K562 (cell line): Measurements from ENCODE around the gene APP. TPM values are rescaled to one million over a fixed set of nuclear protein-coding genes. Genes with fewer than 3 reads are reported as not detected.

Source experiments
- ATAC-seq: fragments of 200-7000 bp; cut with Tn5 transposase; 3 replicates; pipeline ENCODE4 v1.9.1; 2020; ENCODE audit warnings: moderate library complexity
- BruUV-seq: library from RNA; stranded (reverse); fragments of 400-500 nt; replicated peaks from 2 replicates; lab custom pipeline; 2021; lab: Mats Ljungman, UMichigan
- CTCF ChIA-PET: fragments of 300-600 bp; formaldehyde crosslinking; extraction: SDS; loops from one replicate; lab custom pipeline; 2021; ENCODE audit warnings: low intra/inter-chr PET ratio; lab: Yijun Ruan, JAX
- POLR2A ChIA-PET: fragments of 300-600, 350-650 bp; sonication (Branson Sonifier 250); formaldehyde crosslinking; extraction: SDS; loops from one replicate; lab custom pipeline; 2021; ENCODE audit warnings: antibody characterized with exemption, inconsistent platforms; lab: Yijun Ruan, JAX
- DNase-seq, 4 experiments: peaks; one replicate each; pipeline versions ENCODE4 v3.0.0 to v3.0.0-alpha.2; 2011 to 2018; ENCODE audit warnings: low spot score in 3 of 4, mixed read lengths in 3 of 4; ENCODE audit errors: extremely low read depth in 1 of 4
- FAIRE-seq: peaks from 2 replicates; lab custom pipeline; 2011; peaks lifted over from hg19 to GRCh38; lab: Jason Lieb, UNC
- H2AFZ ChIP-seq: 2 replicates; pipeline ENCODE4 v1.6.0; 2011; ENCODE audit warnings: low read depth, low read length, control low read depth, inconsistent platforms
- H3K27ac ChIP-seq: fragments of 200-600 bp; 3 replicates; pipeline ENCODE4 v1.8.0; 2011; ENCODE audit warnings: low read depth, mild to moderate bottlenecking, control low read depth, inconsistent platforms, low read length, moderate library complexity, mixed read lengths; ENCODE audit errors: extremely low read depth
- H3K27me3 ChIP-seq, 2 experiments: fragments of 300-600 bp in 1 of 2; 2 replicates in 1 of 2; 3 replicates in 1 of 2; pipeline versions ENCODE4 v1.6.0 to v1.8.0; 2011; ENCODE audit warnings: inconsistent platforms in 2 of 2, low read length in 2 of 2, mild to moderate bottlenecking in 1 of 2, mixed read lengths in 1 of 2, moderate library complexity in 1 of 2; ENCODE audit not compliant: control insufficient read depth in 2 of 2, insufficient read depth in 2 of 2
- H3K36me3 ChIP-seq: fragments of 300-600 bp; 3 replicates; pipeline ENCODE4 v1.8.0; 2011; ENCODE audit warnings: mild to moderate bottlenecking, low read length, inconsistent platforms; ENCODE audit not compliant: control insufficient read depth, insufficient read depth
- H3K4me1 ChIP-seq, 2 experiments: fragments of 200-600 bp in 1 of 2; replicated peaks in 1 of 2; 2 replicates in 1 of 2; 3 replicates in 1 of 2; pipeline versions ENCODE4 v1.5.1 to v1.8.0; 2011; ENCODE audit warnings: inconsistent platforms in 2 of 2, low read length in 2 of 2, mild to moderate bottlenecking in 1 of 2, mixed read lengths in 1 of 2, moderate library complexity in 1 of 2; ENCODE audit not compliant: control insufficient read depth in 2 of 2, insufficient read depth in 2 of 2
- H3K4me2 ChIP-seq: 2 replicates; pipeline ENCODE4 v1.6.1; 2011; ENCODE audit warnings: low read length, control low read depth, inconsistent platforms, mixed read lengths; ENCODE audit not compliant: insufficient read depth
- H3K4me3 ChIP-seq: fragments of 200-600 bp; sonication (generic), shearing (Covaris generic); 2 replicates; pipeline ENCODE4 v1.5.1; 2016; ENCODE audit warnings: control low read depth, inconsistent platforms
- H3K79me2 ChIP-seq: fragments of 200-600 bp; 3 replicates; pipeline ENCODE4 v1.8.0; 2011; ENCODE audit warnings: low read length, inconsistent platforms; ENCODE audit not compliant: control insufficient read depth, insufficient read depth
- H3K9ac ChIP-seq, 2 experiments: 2 replicates each; pipeline versions ENCODE4 v1.6.0 to v1.6.1; 2011; ENCODE audit warnings: low read depth in 2 of 2, low read length in 2 of 2, control low read depth in 1 of 2, inconsistent platforms in 1 of 2, mild to moderate bottlenecking in 1 of 2, mixed read lengths in 1 of 2; ENCODE audit not compliant: insufficient read depth in 1 of 2
- H3K9me1 ChIP-seq: one replicate; pipeline ENCODE4 v1.6.0; 2011; ENCODE audit warnings: inconsistent platforms, mild to moderate bottlenecking, low read length, moderate library complexity; ENCODE audit not compliant: control insufficient read depth, insufficient read depth
- H3K9me3 ChIP-seq: replicated peaks from 2 replicates; pipeline ENCODE4 v1.5.1; 2011; ENCODE audit warnings: low read depth, low read length, inconsistent platforms; ENCODE audit not compliant: control insufficient read depth, insufficient read depth
- H4K20me1 ChIP-seq: replicated peaks from 2 replicates; pipeline ENCODE4 v1.6.1; 2011; ENCODE audit warnings: low read length, inconsistent platforms, mixed read lengths; ENCODE audit not compliant: control insufficient read depth, insufficient read depth
- PURB ChIP-seq: sonication (generic); formaldehyde crosslinking; IDR thresholded peaks from 2 replicates; pipeline ENCODE4 v1.9.0; 2021; ENCODE audit warnings: low read depth, mild to moderate bottlenecking, missing genetic modification reagents
- WGBS: fragments of 100-300 bp; shearing (Covaris generic); methylation state at CpG from one replicate; pipeline ENCODE4 v1.1.6; 2016; ENCODE audit warnings: low coverage, mixed read lengths; ENCODE audit not compliant: insufficient coverage; ENCODE audit errors: missing lambda C conversion rate; 5-methylcytosine and 5-hydroxymethylcytosine counted together
- in situ Hi-C: fragments of 300-500 bp; cut with MboI; formaldehyde crosslinking; loops from 4 replicates; pipeline ENCODE4 v1.15.0; 2018; ENCODE audit warnings: inconsistent platforms, mixed read lengths
- intact Hi-C: fragments of 100-400 bp; cut with micrococcal nuclease; formaldehyde crosslinking; loops from 2 replicates; pipeline ENCODE4 v1.14.2; 2022
- polyA plus RNA-seq, 8 experiments: library from polyadenylated mRNA; depleted of rRNA in 4 of 8; stranded (reverse) in 5 of 8; unstranded in 3 of 8; fragments of >200 nt; fragmentation: Nextera tagmentation in 2 of 8; fragmentation: Illumina TruSeq in 1 of 8; extraction: Ambion mirVana in 2 of 8; extraction: Trizol in 1 of 8; gene quantifications; 2 replicates each; pipeline versions ENCODE4 v1.2.1 to v1.2.3, GENCODE V29; 2011 to 2014; ENCODE audit warnings: inconsistent platforms in 1 of 8, missing spikeins in 1 of 8
- small RNA-seq: library from RNA; depleted of rRNA; stranded (forward); fragments of <200 nt; gene quantifications from one replicate; pipeline ENCODE3, GENCODE V24; 2014
- total RNA-seq, 7 experiments: library from RNA; depleted of rRNA in 6 of 7; stranded (reverse); fragments of >200 nt in 6 of 7; fragmentation: Illumina TruSeq in 2 of 7; extraction: Trizol in 2 of 7; gene quantifications; 2 replicates each; pipeline versions ENCODE4 v1.2.1 to v1.2.3, GENCODE V29; 2011 to 2021; ENCODE audit warnings: low replicate concordance in 1 of 7

The APP gene
- total and polyA plus RNA-seq, 9 of the 15 experiments (the other 6 are each of a cell fraction or from before 2014, with no cell fraction given), result 0.01 to 1.5 (median 0.16) TPM; not detected in 5

DNA sequence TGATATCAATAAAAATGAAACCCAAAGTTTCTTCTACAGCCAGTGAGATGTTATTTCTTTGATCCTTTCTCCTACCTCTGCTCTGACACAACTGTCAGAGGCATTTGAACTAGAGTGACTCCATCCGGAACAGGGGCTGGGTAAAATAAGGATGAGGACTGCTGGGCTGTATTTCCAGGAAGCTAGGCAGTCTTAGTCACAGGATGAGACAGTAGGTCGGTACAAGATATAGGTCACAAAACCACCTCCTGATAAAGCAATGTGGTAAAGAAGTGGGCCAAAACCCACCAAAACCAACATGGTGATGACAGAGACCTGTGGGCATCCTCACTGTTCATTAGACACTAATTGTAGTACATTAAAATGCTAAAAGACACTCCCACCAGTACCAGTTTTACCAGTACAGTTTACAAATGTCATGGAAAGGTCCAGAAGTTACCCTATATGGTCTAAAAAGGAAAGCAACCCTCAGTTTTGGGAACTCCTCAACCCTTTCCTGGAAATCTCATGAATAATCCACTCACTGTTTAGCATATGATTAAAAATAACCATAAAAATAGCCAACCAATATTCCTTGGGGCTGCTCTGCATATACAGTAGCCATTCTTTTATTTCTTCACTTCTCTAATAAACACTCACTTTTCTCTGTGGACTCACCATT is 339.1 kb downstream of the APP start:
- WGBS, result 0% methylated on average over 2 of the region's 2 CpGs

More for the DNA sequence above, 339.1 kb downstream of the APP start:
- no peaks in the 10 kb centered on the region for H3K9me1 ChIP-seq
- in situ Hi-C loops, result no loop called here
- FAIRE-seq, result no peak
- H3K27ac ChIP-seq, result no peak overlapping the region
- H3K9me3 ChIP-seq, result no peaks in the 10 kb centered on the region
- no peaks in the 10 kb centered on the region; a peak in 1 of 5 replicates for H3K27me3 ChIP-seq
- CTCF ChIA-PET, result no interaction called here
- POLR2A ChIA-PET, result no interaction called here
- H3K36me3 ChIP-seq, result no peaks in the 10 kb centered on the region
- no peak overlapping the region for H3K4me2 ChIP-seq
- H3K79me2 ChIP-seq, result no peaks in the 10 kb centered on the region
- ATAC-seq, result no peak
- TF ChIP-seq PURB (CRISPR knock-in tag), result no peak
- H2AFZ ChIP-seq, result no peak overlapping the region
- intact Hi-C loops, result no loop called here
- no peak for DNase-seq
- BruUV-seq, result no TSS peak
- no peak overlapping the region for H3K9ac ChIP-seq
- H4K20me1 ChIP-seq, result no peaks in the 10 kb centered on the region
- H3K4me3 ChIP-seq, result no peak overlapping the region
- H3K4me1 ChIP-seq, result no peaks in the 10 kb centered on the region

Small RNA genes within 50 kb of the gene (small RNA-seq; reads per million reads assigned to genes)
- gene RNU6-123P, result not detected
- not detected for gene RNU6-926P
